GM12872 (cell line): ENCODE data around the gene NUDT17.

Source experiments
- TF ChIP-seq, protein P1 (sequence below): IDR thresholded peaks from 3 replicates; pipeline ENCODE4 v1.5.1; 2011; ENCODE audit warnings: low read depth, mild to moderate bottlenecking, low read length, moderate library complexity; ENCODE audit not compliant: insufficient read depth

Gene NUDT17

DNA sequence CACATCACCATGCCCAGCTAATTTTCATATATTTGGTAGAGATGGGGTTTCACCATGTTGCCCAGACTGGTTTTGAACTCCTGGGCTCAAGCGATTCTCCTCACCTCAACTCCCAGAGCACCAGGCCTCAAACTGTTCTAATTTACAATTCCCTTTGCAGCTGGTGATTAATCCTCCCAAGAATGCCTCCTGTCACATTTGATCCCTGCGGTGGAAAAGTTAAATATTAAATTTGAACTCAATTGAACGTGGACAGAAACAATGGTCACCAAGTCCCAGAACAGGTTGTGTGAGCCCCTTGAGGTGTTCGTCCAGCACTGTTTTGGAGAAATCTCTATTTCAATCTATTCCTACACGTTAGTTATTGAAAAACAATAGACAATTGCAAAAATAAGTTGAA, 42.2 kb downstream of the NUDT17 start:
- TF ChIP-seq, protein P1, sequence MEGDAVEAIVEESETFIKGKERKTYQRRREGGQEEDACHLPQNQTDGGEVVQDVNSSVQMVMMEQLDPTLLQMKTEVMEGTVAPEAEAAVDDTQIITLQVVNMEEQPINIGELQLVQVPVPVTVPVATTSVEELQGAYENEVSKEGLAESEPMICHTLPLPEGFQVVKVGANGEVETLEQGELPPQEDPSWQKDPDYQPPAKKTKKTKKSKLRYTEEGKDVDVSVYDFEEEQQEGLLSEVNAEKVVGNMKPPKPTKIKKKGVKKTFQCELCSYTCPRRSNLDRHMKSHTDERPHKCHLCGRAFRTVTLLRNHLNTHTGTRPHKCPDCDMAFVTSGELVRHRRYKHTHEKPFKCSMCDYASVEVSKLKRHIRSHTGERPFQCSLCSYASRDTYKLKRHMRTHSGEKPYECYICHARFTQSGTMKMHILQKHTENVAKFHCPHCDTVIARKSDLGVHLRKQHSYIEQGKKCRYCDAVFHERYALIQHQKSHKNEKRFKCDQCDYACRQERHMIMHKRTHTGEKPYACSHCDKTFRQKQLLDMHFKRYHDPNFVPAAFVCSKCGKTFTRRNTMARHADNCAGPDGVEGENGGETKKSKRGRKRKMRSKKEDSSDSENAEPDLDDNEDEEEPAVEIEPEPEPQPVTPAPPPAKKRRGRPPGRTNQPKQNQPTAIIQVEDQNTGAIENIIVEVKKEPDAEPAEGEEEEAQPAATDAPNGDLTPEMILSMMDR = no peak

DNA sequence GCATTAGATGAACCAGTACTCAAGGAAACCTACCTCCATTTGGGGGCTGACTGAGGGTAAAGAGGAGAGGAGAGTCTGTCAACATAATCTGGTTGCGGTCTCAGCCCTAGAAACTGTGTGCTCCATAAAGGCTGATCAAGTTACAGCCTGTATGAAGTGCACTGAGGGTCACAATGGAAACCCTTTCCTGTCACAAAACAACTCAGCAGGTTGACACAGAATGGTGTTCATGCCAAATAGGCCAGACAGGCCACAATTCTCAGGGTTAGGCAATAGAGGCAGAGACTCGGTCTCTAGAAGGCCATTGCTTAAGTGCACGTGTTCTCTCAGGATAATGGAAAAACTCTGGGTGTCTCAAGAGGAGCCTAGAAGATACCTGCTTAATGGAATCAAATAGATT, 44.3 kb downstream of the NUDT17 start:
- TF ChIP-seq, protein P1 = no peak

DNA sequence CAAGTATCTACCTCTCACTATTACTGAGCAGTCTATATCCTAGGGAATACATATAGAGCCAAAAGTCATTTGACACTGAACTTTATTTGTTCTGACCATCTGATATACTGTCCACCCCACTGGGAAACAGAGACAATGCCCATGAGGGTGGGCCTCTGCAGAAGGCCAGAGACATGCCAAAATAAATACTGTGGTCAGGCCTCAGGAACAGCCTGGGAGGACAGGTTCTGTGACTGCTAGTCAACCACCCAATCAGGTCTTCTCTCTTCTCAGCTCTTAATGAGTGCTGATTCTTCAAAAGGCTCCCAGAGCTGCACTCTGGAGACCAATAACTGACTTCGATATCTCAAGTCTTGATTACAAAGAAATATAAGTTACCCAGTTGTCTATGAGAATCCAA, 45.7 kb downstream of the NUDT17 start:
- TF ChIP-seq, protein P1 = no peak

DNA sequence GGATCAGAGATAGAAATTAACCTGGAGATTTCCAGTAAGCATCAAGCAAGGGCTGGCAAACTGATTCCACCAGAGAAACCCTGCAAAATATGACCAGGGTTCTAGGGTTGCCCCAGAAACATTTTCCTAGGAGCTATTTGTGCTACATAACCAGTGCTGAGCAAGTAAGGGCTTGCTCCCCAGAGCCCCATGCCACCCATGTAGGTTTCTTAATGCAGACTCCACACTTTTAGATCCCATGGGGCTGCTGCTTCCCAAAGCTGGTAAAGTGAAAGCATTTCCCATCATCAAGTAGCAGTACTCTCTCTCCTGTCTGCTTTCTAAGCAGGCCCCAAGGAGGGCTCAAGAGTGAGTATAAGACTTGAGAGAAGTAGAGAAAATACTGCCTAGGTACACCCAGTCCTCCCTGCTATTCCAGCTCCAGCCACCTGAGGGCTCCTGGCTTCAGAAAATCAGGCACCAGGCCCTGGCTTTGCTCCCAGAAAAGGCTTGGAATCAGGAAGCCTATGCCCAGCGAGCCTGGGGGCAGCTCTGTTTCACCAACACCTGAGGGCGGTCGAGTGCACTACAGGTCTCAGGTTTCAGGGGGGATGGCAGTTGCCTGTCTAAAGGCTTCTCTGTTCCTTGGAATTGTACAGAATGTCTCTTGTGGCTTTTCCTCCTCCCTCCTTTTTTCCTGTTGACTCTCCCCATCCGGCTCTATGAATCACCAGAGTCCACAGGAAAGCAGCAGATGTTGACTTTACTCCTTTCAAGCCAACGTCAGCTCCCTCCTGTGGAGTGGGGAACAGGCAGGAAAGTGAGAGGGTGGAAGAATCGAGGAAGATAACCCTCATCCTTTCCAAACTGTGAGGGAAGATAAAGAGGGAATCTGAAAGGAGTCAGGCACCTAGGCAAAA, 46.4 kb downstream of the NUDT17 start:
- TF ChIP-seq, protein P1 = peak; percentile 92

DNA sequence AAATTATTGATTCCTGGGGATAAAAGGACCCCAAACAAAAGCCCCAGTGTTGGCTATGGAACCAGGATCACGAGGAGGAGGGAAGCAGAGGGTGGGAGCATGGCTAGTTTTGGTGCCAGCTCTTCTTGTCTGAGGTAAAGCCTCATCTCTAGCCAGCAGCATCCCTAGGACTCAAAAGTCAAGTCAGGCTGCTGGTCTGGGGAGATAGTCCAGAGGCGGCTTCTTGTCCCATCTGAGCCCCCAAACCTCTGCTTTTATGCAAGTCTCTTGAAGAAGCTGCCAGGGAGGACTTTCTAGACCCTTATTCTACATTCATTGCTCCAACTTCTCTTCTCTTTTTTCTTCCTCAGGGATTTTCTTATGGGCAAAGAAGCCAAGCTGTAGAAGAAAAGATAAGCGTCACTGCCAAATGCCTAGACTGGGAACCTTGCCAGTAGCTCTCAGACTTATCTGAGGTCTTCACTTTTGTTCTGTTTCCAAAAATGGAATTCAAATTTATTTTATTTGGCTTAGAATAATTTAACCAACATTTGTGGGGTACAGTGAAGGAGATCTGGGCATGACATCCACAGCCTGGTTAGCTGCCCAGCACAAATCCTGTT, 47.2 kb downstream of the NUDT17 start:
- TF ChIP-seq, protein P1 = no peak

DNA sequence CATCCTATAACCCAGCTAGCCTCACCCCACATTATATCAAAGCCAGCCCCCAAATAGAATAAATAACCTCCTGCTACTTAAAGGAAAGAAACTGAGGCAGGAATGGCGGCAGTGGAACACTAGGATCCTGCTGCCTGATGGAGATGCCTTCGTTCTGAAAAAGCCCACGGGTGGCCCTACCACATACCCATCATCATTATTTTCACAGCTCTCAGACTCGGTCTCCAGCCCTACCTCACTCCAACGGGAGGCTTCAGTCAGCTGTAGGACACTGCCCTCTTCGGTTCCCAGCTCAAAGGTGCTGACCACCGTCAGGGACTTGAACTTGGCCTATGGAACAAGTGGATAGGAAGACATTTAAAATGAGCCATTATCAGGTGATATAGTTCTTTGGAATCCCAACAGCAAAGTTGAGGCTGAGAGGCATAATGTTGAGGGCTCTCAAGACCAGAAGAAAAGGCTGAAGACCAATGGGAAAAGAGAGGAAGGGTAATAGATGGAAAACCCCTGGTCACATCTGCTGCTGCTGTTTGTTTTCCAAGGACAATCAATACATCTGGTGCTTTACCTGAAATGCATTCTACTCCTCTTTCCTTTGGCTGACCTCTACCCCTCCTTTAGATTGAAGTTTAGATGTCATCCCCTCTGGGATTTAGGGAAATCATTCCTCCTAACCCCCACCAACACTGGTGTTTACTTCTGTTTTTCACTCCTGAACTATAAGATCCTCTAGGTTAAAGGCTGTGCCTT, 48.1 kb downstream of the NUDT17 start:
- TF ChIP-seq, protein P1 = no peak

DNA sequence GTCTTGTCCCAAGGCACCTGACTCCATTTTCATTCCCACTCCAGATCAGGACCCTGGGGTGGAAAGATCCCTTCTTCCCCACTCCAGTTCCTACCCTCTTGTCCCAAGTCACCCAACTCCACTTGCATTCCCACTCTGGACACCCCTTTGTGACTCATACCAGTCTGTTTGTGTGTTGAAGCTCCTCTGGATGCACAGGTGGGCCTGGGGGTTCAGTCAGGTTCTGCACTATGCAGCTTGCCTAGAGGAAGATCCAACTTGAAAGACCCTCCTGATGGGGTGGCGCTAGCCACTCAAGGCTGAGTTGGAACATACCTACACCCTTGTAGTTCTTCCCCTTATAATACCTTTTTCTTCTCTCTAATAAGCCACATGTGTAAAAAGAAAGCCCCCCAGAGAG, 50.0 kb downstream of the NUDT17 start:
- TF ChIP-seq, protein P1 = no peak
